IMR-90 (cell line): ENCODE results near the gene PABPC1L.

Experiments used
- MAFK ChIP-seq: IDR thresholded peaks from 2 replicates; pipeline ENCODE4 v1.6.1; 2012; ENCODE audit warnings: low read depth, low read length, improper control_type of control experiment
- POLR2A ChIP-seq: IDR thresholded peaks from 2 replicates; pipeline ENCODE4 v1.6.1; 2012; ENCODE audit warnings: mild to moderate bottlenecking, low read depth, low read length
- TF ChIP-seq, protein P1 (sequence below): conservative IDR thresholded peaks from 2 replicates; pipeline ENCODE4 v1.5.1; 2012; ENCODE audit warnings: mild to moderate bottlenecking, low read depth, low read length, improper control_type of control experiment

DNA sequence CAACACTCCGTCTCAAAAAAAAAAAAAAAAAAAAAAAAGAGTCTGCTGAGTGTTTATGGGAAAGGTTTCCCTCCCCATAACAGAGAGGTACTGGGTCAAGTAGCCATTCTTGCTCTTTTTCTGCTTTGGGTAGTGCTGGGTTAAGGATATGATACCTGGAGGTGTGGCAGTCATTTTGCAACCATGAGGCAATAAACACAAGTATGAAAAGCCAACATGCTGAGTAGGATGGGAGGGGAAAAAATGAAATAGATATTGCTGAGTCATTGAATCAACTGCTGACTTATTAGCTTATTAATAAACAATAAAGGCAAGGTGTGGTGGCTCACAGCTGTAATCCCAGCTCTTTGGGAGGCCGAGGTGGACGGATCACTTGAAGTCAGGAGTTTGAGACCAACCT lies 52.6 kb downstream of the PABPC1L start:
- TF ChIP-seq POLR2A (no peak), MAFK (peak; percentile 80)
- TF ChIP-seq, protein P1, sequence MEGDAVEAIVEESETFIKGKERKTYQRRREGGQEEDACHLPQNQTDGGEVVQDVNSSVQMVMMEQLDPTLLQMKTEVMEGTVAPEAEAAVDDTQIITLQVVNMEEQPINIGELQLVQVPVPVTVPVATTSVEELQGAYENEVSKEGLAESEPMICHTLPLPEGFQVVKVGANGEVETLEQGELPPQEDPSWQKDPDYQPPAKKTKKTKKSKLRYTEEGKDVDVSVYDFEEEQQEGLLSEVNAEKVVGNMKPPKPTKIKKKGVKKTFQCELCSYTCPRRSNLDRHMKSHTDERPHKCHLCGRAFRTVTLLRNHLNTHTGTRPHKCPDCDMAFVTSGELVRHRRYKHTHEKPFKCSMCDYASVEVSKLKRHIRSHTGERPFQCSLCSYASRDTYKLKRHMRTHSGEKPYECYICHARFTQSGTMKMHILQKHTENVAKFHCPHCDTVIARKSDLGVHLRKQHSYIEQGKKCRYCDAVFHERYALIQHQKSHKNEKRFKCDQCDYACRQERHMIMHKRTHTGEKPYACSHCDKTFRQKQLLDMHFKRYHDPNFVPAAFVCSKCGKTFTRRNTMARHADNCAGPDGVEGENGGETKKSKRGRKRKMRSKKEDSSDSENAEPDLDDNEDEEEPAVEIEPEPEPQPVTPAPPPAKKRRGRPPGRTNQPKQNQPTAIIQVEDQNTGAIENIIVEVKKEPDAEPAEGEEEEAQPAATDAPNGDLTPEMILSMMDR, result no peak
